Kidney (tissue), 22 donors: ENCODE data around the gene TMEM258. TPM values are rescaled to one million over a fixed set of nuclear protein-coding genes. Genes with fewer than 3 reads are reported as not detected.
A peak's percentile ranks its signal among the peaks of the same experiment; 100 is the strongest.

ENCODE experiments used
- DNase-seq, 5 donors: peaks; one replicate each; pipeline ENCODE4 v3.0.0-alpha.2; 2013 to 2020
- FAIRE-seq: peaks from 2 replicates; lab custom pipeline; 2012; peaks lifted over from hg19 to GRCh38; lab: Jason Lieb, UNC
- H3K27ac ChIP-seq, 2 donors: one replicate each; pipeline ENCODE4 v1.7.0; 2013; ENCODE audit warnings: low read depth in 2 of 2, low read length in 2 of 2, inconsistent platforms in 1 of 2
- H3K27me3 ChIP-seq: one replicate; pipeline ENCODE4 v1.7.1; 2013; ENCODE audit warnings: low read length, inconsistent platforms; ENCODE audit not compliant: control insufficient read depth, insufficient read depth
- H3K36me3 ChIP-seq, 3 donors: one replicate each; pipeline versions ENCODE4 v1.7.0 to v1.7.1; 2013; ENCODE audit warnings: low read length in 3 of 3, control low read depth in 1 of 3, inconsistent platforms in 1 of 3; ENCODE audit not compliant: insufficient read depth in 3 of 3, control insufficient read depth in 2 of 3
- H3K4me1 ChIP-seq, 3 donors: one replicate each; pipeline versions ENCODE4 v1.7.0 to v1.7.1; 2013; ENCODE audit warnings: low read length in 3 of 3, inconsistent platforms in 1 of 3, low read depth in 1 of 3; ENCODE audit not compliant: control insufficient read depth in 2 of 3, insufficient read depth in 2 of 3
- H3K4me3 ChIP-seq, 3 donors: one replicate each; pipeline versions ENCODE4 v1.7.0 to v1.8.1; 2013; ENCODE audit warnings: low read length in 3 of 3, control low read depth in 1 of 3, inconsistent platforms in 1 of 3
- H3K9ac ChIP-seq, 3 donors: one replicate each; pipeline versions ENCODE4 v1.7.0 to v1.7.1; 2013; ENCODE audit warnings: low read length in 3 of 3, control low read depth in 1 of 3, inconsistent platforms in 1 of 3
- H3K9me3 ChIP-seq, 3 donors: one replicate each; pipeline versions ENCODE4 v1.7.0 to v1.7.1; 2013; ENCODE audit warnings: low read length in 3 of 3, control low read depth in 1 of 3, inconsistent platforms in 1 of 3; ENCODE audit not compliant: control insufficient read depth in 2 of 3, insufficient read depth in 1 of 3
- CTCF ChIP-seq: IDR thresholded peaks from 3 replicates; pipeline ENCODE4 v1.5.1; 2012; ENCODE audit warnings: mild to moderate bottlenecking, moderate library complexity, borderline replicate concordance; ENCODE audit not compliant: insufficient read depth; ENCODE audit errors: extremely low read depth
- intact Hi-C: fragments of 100-400 bp; cut with DNase I; formaldehyde crosslinking; loops from one replicate; pipeline ENCODE4 v1.11.1; 2022
- long read RNA-seq, 10 donors: library from polyadenylated mRNA in 1 of 10; unstranded in 1 of 10; transcript quantifications; one replicate each; pipeline ENCODE4 v2.0.0 and lab custom pipeline, GENCODE V29; 2021 to 2026
- polyA plus RNA-seq: library from polyadenylated mRNA; stranded (reverse); fragments of 350-450 nt; fragmentation: Illumina TruSeq; extraction: RNeasy Lipid Tissue Mini Kit (QIAGEN cat#74804); gene quantifications from one replicate; pipeline ENCODE4 v1.2.3, GENCODE V29; 2014; ENCODE audit warnings: low read depth, low replicate concordance; ENCODE audit not compliant: insufficient read depth
- total RNA-seq: library from RNA; stranded (reverse); fragmentation: NEBNext Ultra II Directional; extraction: Animal tissue kit (Norgen Biotek cat#: 25700); gene quantifications from one replicate; pipeline ENCODE4 v1.2.1, GENCODE V29; 2021
- donor health status: control.
- donor health status: control.
- donor health status: control.
- donor health status: control.
- donor health status: control.
- donor health status: DM: yes; HTN: yes; CAD: no.
- donor health status: Normal renal cell carcinoma (clear cell type).

TMEM258 gene
- total RNA-seq (92.1 TPM), polyA plus RNA-seq (228 TPM)
- long read RNA-seq, donor 1, transcript TMEM258-204 (4 exons, 575 nt) = major isoform, 148 of 186 reads
- long read RNA-seq, donor 1, partial matches to known transcripts = 37 of 186 reads
- long read RNA-seq, donor 1, other reads (novel, unspliced or antisense) = 0 of 186 reads
- long read RNA-seq, donor 2, transcript TMEM258-204 (4 exons, 575 nt) = major isoform, 222 of 279 reads
- long read RNA-seq, donor 2, partial matches to known transcripts = 54 of 279 reads
- long read RNA-seq, donor 2, other reads (novel, unspliced or antisense) = 0 of 279 reads
- long read RNA-seq, donor 3, transcript TMEM258-204 (4 exons, 575 nt) = major isoform, 250 of 320 reads
- long read RNA-seq, donor 3, partial matches to known transcripts = 68 of 320 reads
- long read RNA-seq, donor 3, other reads (novel, unspliced or antisense) = 0 of 320 reads
- long read RNA-seq, donor 4, transcript TMEM258-204 (4 exons, 575 nt) = major isoform, 124 of 162 reads
- long read RNA-seq, donor 4, partial matches to known transcripts = 19 of 162 reads
- long read RNA-seq, donor 4, other reads (novel, unspliced or antisense) = 19 of 162 reads
- long read RNA-seq, donor 5, transcript TMEM258-204 (4 exons, 575 nt) = major isoform, 25 of 30 reads
- long read RNA-seq, donor 5, partial matches to known transcripts = 5 of 30 reads
- long read RNA-seq, donor 5, other reads (novel, unspliced or antisense) = 0 of 30 reads
- long read RNA-seq, donor 6, transcript TMEM258-204 (4 exons, 575 nt) = major isoform, 553 of 720 reads
- long read RNA-seq, donor 6, partial matches to known transcripts = 157 of 720 reads
- long read RNA-seq, donor 6, other reads (novel, unspliced or antisense) = 5 of 720 reads
- long read RNA-seq, donor 7, transcript TMEM258-204 (4 exons, 575 nt) = major isoform, 93 of 107 reads
- long read RNA-seq, donor 7, partial matches to known transcripts = 11 of 107 reads
- long read RNA-seq, donor 7, other reads (novel, unspliced or antisense) = 2 of 107 reads
- long read RNA-seq, donor 8, transcript TMEM258-204 (4 exons, 575 nt) = major isoform, 249 of 307 reads
- long read RNA-seq, donor 8, partial matches to known transcripts = 56 of 307 reads
- long read RNA-seq, donor 8, other reads (novel, unspliced or antisense) = 0 of 307 reads
- long read RNA-seq, donor 9, transcript TMEM258-204 (4 exons, 575 nt) = major isoform, 151 of 180 reads
- long read RNA-seq, donor 9, partial matches to known transcripts = 27 of 180 reads
- long read RNA-seq, donor 9, other reads (novel, unspliced or antisense) = 0 of 180 reads
- long read RNA-seq, donor 10, transcript TMEM258-204 (4 exons, 575 nt) = major isoform, 164 of 229 reads
- long read RNA-seq, donor 10, partial matches to known transcripts = 64 of 229 reads
- long read RNA-seq, donor 10, other reads (novel, unspliced or antisense) = 0 of 229 reads

- FAIRE-seq = no peak
- H3K4me3 ChIP-seq = peak within 1 kb of the TSS; percentile 96 to 99 (median 98)
These were observed at the start of gene TMEM258, which contains the start of gene FEN1 for GRCh38 chr11:61792310-61793082. TSS of gene TMEM258 (minus strand) at chr11:61792599. CDS start at chr11:61792558, 41 bp downstream. TSS of gene FEN1 (plus strand) at chr11:61792911. CDS start at chr11:61795362, 2,451 bp downstream.

GRCh38 chr11:61841636-61842527 is 49.5 kb upstream of the TMEM258 start:
- TF ChIP-seq CTCF = no peak
- DNase-seq = peak in 1 of 5 donors; percentile 52
- Histone ChIP-seq H3K27ac (no peak overlapping the region), H3K9ac (no peak overlapping the region), H3K4me3 (no peak overlapping the region), H3K4me1 (peaks cover 0 to 3% (median 0%) of the 10 kb centered on the region in 3 donors), H3K27me3 (no peaks in the 10 kb centered on the region), H3K9me3 (no peaks in the 10 kb centered on the region), H3K36me3 (peaks cover 0 to 13% (median 6%) of the 10 kb centered on the region in 3 donors)
- FAIRE-seq = no peak
- intact Hi-C loops = no loop called here

More at GRCh38 chr11:61792310-61793082, at the start of gene TMEM258, which contains the start of gene FEN1:
- H3K27ac ChIP-seq = peak within 1 kb of the TSS; percentile 96 to 99
- no peaks in the 10 kb centered on the region for H3K9me3 ChIP-seq
- peak; percentile 8 for TF ChIP-seq CTCF
- peak within 1 kb of the TSS; percentile 88 to 97 (median 94) for H3K9ac ChIP-seq
- peaks cover 3 to 13% (median 8%) of the 10 kb centered on the region in 3 donors for H3K4me1 ChIP-seq
- H3K36me3 ChIP-seq = peaks cover 10 to 20% (median 14%) of the 10 kb centered on the region in 3 donors
- intact Hi-C loops = no loop called here
- peak; percentile 92 to 98 (median 97) for DNase-seq
- H3K27me3 ChIP-seq = no peaks in the 10 kb centered on the region
